ENCODE data around the gene ACOT7.

GRCh38 chr1:6275826-6276782 lies 117.5 kb downstream of the ACOT7 start:
- no peak for TF ChIP-seq EZH2 (IDR thresholded peaks at IDR 0.05)
- peak; percentile 55 for TF ChIP-seq FOXP2 (optimal IDR thresholded peaks at IDR 0.05; ENCODE audit: control extremely low read depth, extremely low read length, insufficient read depth)
